Chondrocyte (in vitro differentiated cells): Measurements from ENCODE around the gene PDGFA. TPM values are rescaled to one million over a fixed set of nuclear protein-coding genes. Genes with fewer than 3 reads are reported as not detected.

Experiments
- DNase-seq: peaks from one replicate; pipeline ENCODE4 v3.0.0; 2021; ENCODE audit warnings: mixed read lengths, low spot score
- H3K27ac Mint-ChIP-seq: one replicate; pipeline ENCODE4 v1.8.0; 2021; ENCODE audit warnings: mild to moderate bottlenecking, moderate library complexity, mixed read lengths; ENCODE audit not compliant: unreplicated experiment
- H3K27me3 Mint-ChIP-seq: 2 replicates; pipeline ENCODE4 v1.8.0; 2021; ENCODE audit warnings: low read depth, mixed read lengths
- H3K36me3 Mint-ChIP-seq: 2 replicates; pipeline ENCODE4 v1.8.0; 2021; ENCODE audit warnings: low read depth, mixed read lengths
- H3K4me1 Mint-ChIP-seq: 2 replicates; pipeline ENCODE4 v1.8.0; 2021; ENCODE audit warnings: low read depth, mild to moderate bottlenecking, mixed read lengths
- H3K4me3 Mint-ChIP-seq: one replicate; pipeline ENCODE4 v1.8.0; 2021; ENCODE audit warnings: mild to moderate bottlenecking, moderate library complexity, mixed read lengths; ENCODE audit not compliant: unreplicated experiment
- H3K9me3 Mint-ChIP-seq: 2 replicates; pipeline ENCODE4 v1.8.0; 2021; ENCODE audit warnings: low read depth, mixed read lengths
- CTCF ChIP-seq: fragments of 200-600 bp; sonication (generic); IDR thresholded peaks from 2 replicates; pipeline ENCODE4 v1.5.0; 2021; ENCODE audit warnings: antibody characterized with exemption, mild to moderate bottlenecking, moderate library complexity
- total RNA-seq: library from RNA; stranded (reverse); gene quantifications from 3 replicates; pipeline ENCODE4 v1.2.1, GENCODE V29; 2021

The PDGFA gene
- total RNA-seq, 1 donor from 2014 or later = 70.6 TPM

GRCh38 chr7:465710-466400 lies 53.8 kb downstream of the PDGFA start:
- Mint-ChIP-seq H3K27ac (no peak overlapping the region), H3K27me3 (no peaks in the 10 kb centered on the region), H3K4me3 (no peak overlapping the region), H3K4me1 (peaks cover 46% of the 10 kb centered on the region), H3K9me3 (peaks cover 9% of the 10 kb centered on the region), H3K36me3 (no peaks in the 10 kb centered on the region)
- no peak for TF ChIP-seq CTCF
- peak; percentile 37 for DNase-seq

- TF ChIP-seq CTCF = no peak
- Mint-ChIP-seq H3K4me3 (peak overlapping the region; percentile 12), H3K36me3 (no peaks in the 10 kb centered on the region), H3K9me3 (peaks cover 9% of the 10 kb centered on the region), H3K4me1 (peaks cover 55% of the 10 kb centered on the region), H3K27me3 (no peaks in the 10 kb centered on the region), H3K27ac (peak overlapping the region; percentile 84)
- peak; percentile 81 for DNase-seq
These were observed 54.9 kb downstream of the PDGFA start for GRCh38 chr7:464454-465401.

- Mint-ChIP-seq H3K27ac (no peak overlapping the region), H3K27me3 (no peaks in the 10 kb centered on the region), H3K9me3 (peaks cover 9% of the 10 kb centered on the region), H3K36me3 (no peaks in the 10 kb centered on the region), H3K4me1 (peaks cover 50% of the 10 kb centered on the region), H3K4me3 (no peak overlapping the region)
- no peak for TF ChIP-seq CTCF
- peak; percentile 83 for DNase-seq
These were observed 55.7 kb downstream of the PDGFA start for GRCh38 chr7:463817-464453.

GRCh38 chr7:463362-463781 lies 56.3 kb downstream of the PDGFA start:
- no peaks in the 10 kb centered on the region for H3K36me3 Mint-ChIP-seq
- no peak overlapping the region for H3K4me3 Mint-ChIP-seq
- peaks cover 45% of the 10 kb centered on the region for H3K4me1 Mint-ChIP-seq
- H3K27ac Mint-ChIP-seq = no peak overlapping the region
- DNase-seq = peak; percentile 75
- TF ChIP-seq CTCF = no peak
- no peaks in the 10 kb centered on the region for H3K27me3 Mint-ChIP-seq
- H3K9me3 Mint-ChIP-seq = peaks cover 9% of the 10 kb centered on the region
